Thyroid gland (tissue), 4 donors: ENCODE results near the gene VCAN. TPM values are rescaled to one million over a fixed set of nuclear protein-coding genes. Genes with fewer than 3 reads are reported as not detected.

Source experiments
- DNase-seq, 2 donors: peaks; one replicate each; pipeline ENCODE4 v3.0.0-alpha.2; 2019
- H3K27ac ChIP-seq, 3 donors: fragments of 200-600 bp; sonication (generic); 1 replicate in 2 of 3; 2 replicates in 1 of 3; pipeline ENCODE4 v1.5.1; 2016 to 2019; ENCODE audit warnings: mild to moderate bottlenecking in 1 of 3, moderate library complexity in 1 of 3
- H3K27me3 ChIP-seq: fragments of 200-600 bp; sonication (generic); one replicate; pipeline ENCODE4 v1.5.1; 2019
- H3K36me3 ChIP-seq, 2 donors: fragments of 200-600 bp; sonication (generic); one replicate each; pipeline ENCODE4 v1.5.1; 2016 to 2019
- H3K4me1 ChIP-seq, 2 donors: fragments of 200-600 bp; sonication (generic); one replicate each; pipeline ENCODE4 v1.5.1; 2017 to 2019
- H3K4me3 ChIP-seq, 3 donors: fragments of 200-600 bp; sonication (generic); replicated peaks in 1 of 3; 1 replicate in 2 of 3; 2 replicates in 1 of 3; pipeline ENCODE4 v1.5.1; 2016; ENCODE audit warnings: mild to moderate bottlenecking in 1 of 3
- H3K9me3 ChIP-seq: fragments of 200-600 bp; sonication (generic); one replicate; pipeline ENCODE4 v1.5.1; 2017
- POLR2A ChIP-seq, 2 donors: fragments of 450-650 bp; IDR thresholded peaks; one replicate each; pipeline ENCODE4 v1.6.1; 2017; ENCODE audit warnings: antibody characterized with exemption in 2 of 2, mild to moderate bottlenecking in 2 of 2, moderate library complexity in 1 of 2
- WGBS, 2 donors: methylation state at CpG; one replicate each; pipeline ENCODE4 v1.1.5; 2017; 5-methylcytosine and 5-hydroxymethylcytosine counted together
- intact Hi-C: fragments of 100-400 bp; cut with DNase I; formaldehyde crosslinking; loops from one replicate; pipeline ENCODE4 v1.15.1; 2023
- total RNA-seq, 4 donors: library from RNA; depleted of rRNA; stranded (reverse); fragments of >200 nt; gene quantifications; one replicate each; pipeline ENCODE4 v1.2.3, GENCODE V29; 2016
- TF ChIP-seq, protein P1 (sequence below), 6 experiments: fragments of 200-600 bp in 3 of 6; fragments of 450-650 bp in 3 of 6; sonication (generic) in 3 of 6; IDR thresholded peaks; one replicate each; pipeline ENCODE4 v1.5.1; 2016 to 2019; ENCODE audit warnings: antibody characterized with exemption in 6 of 6, mild to moderate bottlenecking in 2 of 6, inconsistent platforms in 1 of 6, moderate library complexity in 1 of 6

The VCAN gene
- total RNA-seq, 4 donors from 2014 or later = 9.7 to 50.1 (median 33.1) TPM

DNA sequence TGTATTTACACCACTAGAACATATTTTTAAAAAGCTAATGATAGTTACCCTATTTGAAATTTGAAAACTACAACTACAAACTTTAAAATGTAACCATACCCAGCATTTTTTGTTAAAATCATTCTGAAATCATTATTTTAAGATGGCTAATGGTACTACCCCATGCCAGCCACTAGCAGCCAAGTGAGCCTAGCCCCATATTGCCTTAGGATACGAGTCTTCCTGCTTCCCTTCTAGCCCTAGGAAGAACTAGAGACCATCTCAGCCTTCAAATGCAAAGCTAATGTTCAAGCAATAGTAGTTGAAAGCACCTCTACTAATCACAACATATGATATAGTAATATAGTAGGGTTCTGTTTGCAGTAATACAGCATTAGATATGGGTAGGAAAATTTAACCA lies 24.0 kb upstream of the VCAN start:
- Histone ChIP-seq H3K9me3 (no peaks in the 10 kb centered on the region), H3K27me3 (no peaks in the 10 kb centered on the region), H3K4me1 (no peaks in the 10 kb centered on the region), H3K4me3 (no peak overlapping the region), H3K27ac (no peak overlapping the region), H3K36me3 (no peaks in the 10 kb centered on the region)
- no peak for DNase-seq
- TF ChIP-seq POLR2A (IDR thresholded peaks at IDR 0.05) = no peak
- TF ChIP-seq, protein P1, sequence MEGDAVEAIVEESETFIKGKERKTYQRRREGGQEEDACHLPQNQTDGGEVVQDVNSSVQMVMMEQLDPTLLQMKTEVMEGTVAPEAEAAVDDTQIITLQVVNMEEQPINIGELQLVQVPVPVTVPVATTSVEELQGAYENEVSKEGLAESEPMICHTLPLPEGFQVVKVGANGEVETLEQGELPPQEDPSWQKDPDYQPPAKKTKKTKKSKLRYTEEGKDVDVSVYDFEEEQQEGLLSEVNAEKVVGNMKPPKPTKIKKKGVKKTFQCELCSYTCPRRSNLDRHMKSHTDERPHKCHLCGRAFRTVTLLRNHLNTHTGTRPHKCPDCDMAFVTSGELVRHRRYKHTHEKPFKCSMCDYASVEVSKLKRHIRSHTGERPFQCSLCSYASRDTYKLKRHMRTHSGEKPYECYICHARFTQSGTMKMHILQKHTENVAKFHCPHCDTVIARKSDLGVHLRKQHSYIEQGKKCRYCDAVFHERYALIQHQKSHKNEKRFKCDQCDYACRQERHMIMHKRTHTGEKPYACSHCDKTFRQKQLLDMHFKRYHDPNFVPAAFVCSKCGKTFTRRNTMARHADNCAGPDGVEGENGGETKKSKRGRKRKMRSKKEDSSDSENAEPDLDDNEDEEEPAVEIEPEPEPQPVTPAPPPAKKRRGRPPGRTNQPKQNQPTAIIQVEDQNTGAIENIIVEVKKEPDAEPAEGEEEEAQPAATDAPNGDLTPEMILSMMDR (IDR thresholded peaks at IDR 0.05) = no peak
- intact Hi-C loops = no loop called here
- 87 to 92% methylated on average over 1 of the region's 1 CpG for WGBS, 2 donors

DNA sequence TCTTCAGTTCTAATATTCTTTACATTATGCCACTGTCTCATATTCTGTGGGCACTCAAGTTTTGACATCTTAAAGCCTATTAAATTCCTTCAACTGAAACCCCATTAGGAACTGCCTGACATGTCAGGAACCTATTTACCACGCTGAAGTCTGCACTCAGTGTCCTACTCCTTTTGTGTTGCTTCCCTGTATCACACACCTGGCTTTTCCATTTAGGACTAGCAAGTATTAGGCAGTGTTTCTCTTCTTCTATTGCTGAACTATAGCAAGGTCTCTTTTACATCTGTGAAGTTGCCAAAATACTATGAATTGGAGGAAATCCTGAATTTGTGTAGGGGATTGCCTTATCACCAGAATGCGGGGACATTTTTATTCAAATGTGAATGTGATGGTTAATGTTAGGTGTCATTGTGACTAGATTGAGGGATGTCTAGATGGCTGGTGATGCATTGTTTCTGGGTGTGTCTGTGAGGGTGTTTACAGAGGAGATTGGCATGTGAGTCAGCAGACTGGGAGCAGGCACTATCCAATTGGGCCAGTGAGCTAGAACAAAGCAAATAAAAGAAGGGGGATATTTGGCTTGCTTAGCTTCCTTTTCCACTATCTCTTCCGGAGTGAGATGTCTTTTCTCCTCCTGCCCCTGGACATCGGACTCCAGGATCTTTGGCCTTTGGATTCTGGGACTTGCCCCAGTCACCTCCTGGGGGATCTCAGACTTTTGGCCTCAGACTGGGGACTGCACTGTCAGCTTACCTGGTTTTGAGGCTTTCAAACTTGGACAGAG lies 21.2 kb upstream of the VCAN start:
- H3K4me1 ChIP-seq = no peaks in the 10 kb centered on the region
- no peaks in the 10 kb centered on the region for H3K36me3 ChIP-seq
- TF ChIP-seq POLR2A (IDR thresholded peaks at IDR 0.05) = no peak
- TF ChIP-seq, protein P1 (IDR thresholded peaks at IDR 0.05) = no peak
- DNase-seq = no peak
- no peaks in the 10 kb centered on the region for H3K9me3 ChIP-seq
- no peak overlapping the region for H3K27ac ChIP-seq
- H3K27me3 ChIP-seq = no peaks in the 10 kb centered on the region
- no peak overlapping the region for H3K4me3 ChIP-seq
- intact Hi-C loops = no loop called here
- WGBS, 2 donors = 57 to 58% methylated on average over 4 of the region's 4 CpGs

DNA sequence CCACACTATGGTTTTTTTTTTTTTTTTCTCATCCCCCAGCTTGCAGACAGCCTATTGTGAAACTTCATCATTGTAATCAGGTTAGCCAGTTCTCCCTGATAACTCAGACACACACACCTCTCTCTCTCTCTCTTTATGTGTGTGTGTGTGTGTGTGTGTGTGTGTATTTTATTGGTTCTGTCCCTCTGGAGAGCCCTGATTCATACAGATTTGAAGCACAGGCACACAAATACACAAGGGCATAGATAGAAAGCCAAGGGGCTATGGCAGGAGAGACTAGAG lies 20.6 kb upstream of the VCAN start:
- intact Hi-C loops = no loop called here
- H3K36me3 ChIP-seq = no peaks in the 10 kb centered on the region
- H3K27me3 ChIP-seq = no peaks in the 10 kb centered on the region
- no peak overlapping the region for H3K27ac ChIP-seq
- no peaks in the 10 kb centered on the region for H3K9me3 ChIP-seq
- H3K4me3 ChIP-seq = no peak overlapping the region
- DNase-seq = no peak
- H3K4me1 ChIP-seq = no peaks in the 10 kb centered on the region
- TF ChIP-seq, protein P1 (IDR thresholded peaks at IDR 0.05) = no peak
- no peak for TF ChIP-seq POLR2A (IDR thresholded peaks at IDR 0.05)

DNA sequence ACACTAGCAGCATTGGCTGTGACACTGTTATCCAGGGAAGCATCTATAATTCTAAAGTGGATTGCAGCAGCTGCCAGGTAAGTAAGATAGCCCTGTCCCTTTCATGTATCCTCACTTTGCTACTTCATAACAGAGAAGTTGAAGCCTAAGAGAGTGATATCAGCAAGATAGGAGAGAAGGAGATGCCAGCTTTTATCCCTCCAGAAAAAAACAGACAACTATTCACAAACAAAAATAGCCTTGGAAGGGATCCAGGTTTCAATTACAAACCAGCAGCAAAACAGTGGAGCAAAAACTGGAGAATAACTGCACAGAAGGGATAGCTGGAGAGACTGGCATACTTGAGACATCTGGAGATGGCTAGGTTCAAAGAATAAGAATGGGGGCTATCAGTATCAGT lies 19.6 kb upstream of the VCAN start:
- no peaks in the 10 kb centered on the region for H3K9me3 ChIP-seq
- no peak overlapping the region for H3K27ac ChIP-seq
- H3K27me3 ChIP-seq = no peaks in the 10 kb centered on the region
- intact Hi-C loops = no loop called here
- no peaks in the 10 kb centered on the region for H3K4me1 ChIP-seq
- no peaks in the 10 kb centered on the region for H3K36me3 ChIP-seq
- H3K4me3 ChIP-seq = no peak overlapping the region
- TF ChIP-seq, protein P1 (IDR thresholded peaks at IDR 0.05) = no peak
- TF ChIP-seq POLR2A (IDR thresholded peaks at IDR 0.05) = no peak
- DNase-seq = no peak

DNA sequence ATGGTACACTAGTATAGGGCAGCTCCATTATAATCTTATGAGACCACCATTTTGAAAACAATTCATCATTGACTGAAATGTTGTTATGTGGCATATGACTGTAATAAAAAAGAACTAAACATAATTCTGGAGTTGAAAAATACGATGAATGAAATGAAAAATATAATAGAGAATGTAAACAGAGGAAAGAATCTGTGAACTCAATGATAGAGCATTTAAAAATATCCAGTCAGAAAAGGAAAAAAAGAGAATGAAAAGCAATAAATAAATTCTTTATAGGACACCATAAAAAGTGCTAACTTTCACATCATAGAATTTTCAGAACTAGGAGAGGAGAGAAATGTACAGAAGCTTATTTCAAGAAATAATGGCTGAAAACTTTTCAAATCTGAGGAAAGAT lies 17.6 kb upstream of the VCAN start:
- Histone ChIP-seq H3K4me1 (no peaks in the 10 kb centered on the region), H3K4me3 (no peak overlapping the region), H3K27ac (no peak overlapping the region), H3K36me3 (no peaks in the 10 kb centered on the region), H3K27me3 (no peaks in the 10 kb centered on the region), H3K9me3 (no peaks in the 10 kb centered on the region)
- DNase-seq = no peak
- TF ChIP-seq POLR2A (IDR thresholded peaks at IDR 0.05) = no peak
- TF ChIP-seq, protein P1 (IDR thresholded peaks at IDR 0.05) = no peak
- 69 to 71% methylated on average over 1 of the region's 1 CpG for WGBS, 2 donors
- intact Hi-C loops = no loop called here
